Measurements from ENCODE around the gene ATAD3A.

ATAD3A gene

GRCh38 chr1:1558591-1558990, 46.6 kb downstream of the ATAD3A start:
- DNase-seq: no peak

GRCh38 chr1:1559066-1559465, 47.1 kb downstream of the ATAD3A start:
- DNase-seq: no peak

DNA sequence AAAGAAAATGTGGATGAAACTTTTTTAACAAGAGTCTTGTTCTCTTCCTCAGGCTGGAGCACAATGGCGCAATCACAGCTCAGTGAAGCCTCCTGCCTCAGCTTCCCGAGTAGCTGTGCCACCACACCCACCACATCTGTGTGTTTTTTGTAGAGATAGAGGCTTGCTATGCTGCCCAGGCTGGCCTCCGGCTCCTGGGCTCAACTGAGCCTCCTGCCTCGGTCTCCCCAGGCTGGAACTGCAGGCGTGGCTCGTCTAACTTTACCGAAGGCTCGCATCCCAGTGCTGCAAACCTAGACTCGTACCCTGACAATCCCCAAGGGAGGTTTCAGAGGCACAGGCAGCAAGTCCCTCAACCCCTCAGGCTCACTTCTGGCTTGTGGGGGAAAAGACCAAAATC, 48.2 kb downstream of the ATAD3A start:
- no peak for DNase-seq

DNA sequence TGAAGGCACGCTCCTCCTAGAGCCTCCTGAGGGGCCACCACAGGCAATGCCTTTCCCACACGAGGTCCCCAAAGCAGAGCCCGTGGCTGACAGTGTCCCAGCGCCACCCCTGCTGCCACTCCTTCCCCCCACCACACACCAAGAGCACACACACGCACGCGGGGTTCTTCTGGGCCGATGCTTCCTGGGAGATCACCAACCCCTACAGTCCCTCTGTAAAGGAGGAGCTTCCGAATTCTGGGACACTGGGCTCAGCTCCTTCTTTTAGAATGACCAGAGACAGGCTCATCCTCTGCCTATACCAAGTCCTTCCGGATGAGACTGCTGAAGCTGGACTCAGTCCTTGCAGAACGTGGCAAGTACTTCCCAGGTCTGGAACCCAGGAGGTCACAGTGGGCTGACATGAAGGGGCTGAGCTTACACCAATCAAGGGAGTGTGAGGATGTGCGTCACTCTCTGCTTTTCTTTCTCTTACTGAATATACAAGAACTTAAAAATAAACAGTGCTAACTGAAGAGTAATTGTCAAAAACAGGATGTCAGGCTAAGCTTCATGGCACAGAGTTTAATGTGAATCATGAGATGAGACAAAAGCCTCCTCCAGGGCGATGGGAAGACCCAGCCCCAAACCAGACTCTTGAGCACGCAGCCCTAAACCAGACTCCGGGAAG, 50.0 kb downstream of the ATAD3A start:
- no peak for DNase-seq

DNA sequence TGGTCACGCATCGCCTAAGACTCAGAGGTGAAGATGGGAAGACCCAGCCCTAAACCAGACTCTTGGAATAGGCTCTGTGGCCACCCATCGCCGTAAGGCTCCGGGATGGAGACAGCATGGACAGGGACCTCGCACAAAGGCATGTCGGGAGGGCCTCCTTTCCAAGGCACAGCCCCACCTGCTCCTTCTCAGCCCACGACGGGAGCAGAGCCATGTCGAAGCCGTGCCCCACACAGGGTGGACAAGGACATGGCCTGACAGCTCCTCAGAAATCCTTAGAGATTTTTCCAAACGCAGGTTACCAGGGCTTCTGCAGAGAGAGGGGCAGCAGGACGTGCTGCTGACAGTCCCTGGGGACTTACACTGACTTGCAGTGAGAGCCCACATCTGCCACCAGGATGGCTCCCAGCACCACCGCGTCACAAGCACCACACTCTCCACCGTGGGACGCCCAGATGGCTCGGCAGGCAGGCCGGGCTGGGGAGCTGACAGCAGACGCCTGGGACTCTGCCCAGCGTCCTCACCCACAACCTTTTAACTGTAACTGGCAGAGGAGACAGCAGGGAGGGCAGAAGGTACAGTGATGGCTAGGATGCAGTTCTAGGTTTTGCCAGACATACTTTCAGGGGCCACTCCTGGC, 50.7 kb downstream of the ATAD3A start:
- no peak for DNase-seq

DNA sequence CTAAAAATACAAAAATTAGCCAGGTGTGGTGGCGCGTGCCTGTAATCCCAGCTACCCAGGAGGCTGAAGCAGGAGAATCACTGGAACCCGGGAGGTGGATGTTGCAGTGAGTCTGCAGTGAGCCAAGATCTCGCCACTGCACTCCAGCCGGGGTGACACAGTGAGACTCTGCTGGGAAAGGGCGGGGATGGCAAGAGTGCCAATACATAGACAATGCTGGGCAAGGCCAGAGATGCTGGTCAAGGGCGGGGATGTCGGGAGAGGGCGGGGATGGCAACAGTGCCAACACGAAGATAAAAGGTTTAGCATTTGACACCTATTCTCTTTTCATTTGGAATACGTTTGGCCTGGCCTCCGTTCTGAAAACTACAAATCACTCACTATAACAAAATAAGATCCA, 51.7 kb downstream of the ATAD3A start:
- no peak for DNase-seq

- DNase-seq: no peak
Observed at GRCh38 chr1:1564268-1564667, 52.3 kb downstream of the ATAD3A start.

GRCh38 chr1:1565340-1565739, 53.4 kb downstream of the ATAD3A start:
- DNase-seq: no peak

- DNase-seq: no peak
Observed at GRCh38 chr1:1567152-1567875, 55.4 kb downstream of the ATAD3A start.

DNA sequence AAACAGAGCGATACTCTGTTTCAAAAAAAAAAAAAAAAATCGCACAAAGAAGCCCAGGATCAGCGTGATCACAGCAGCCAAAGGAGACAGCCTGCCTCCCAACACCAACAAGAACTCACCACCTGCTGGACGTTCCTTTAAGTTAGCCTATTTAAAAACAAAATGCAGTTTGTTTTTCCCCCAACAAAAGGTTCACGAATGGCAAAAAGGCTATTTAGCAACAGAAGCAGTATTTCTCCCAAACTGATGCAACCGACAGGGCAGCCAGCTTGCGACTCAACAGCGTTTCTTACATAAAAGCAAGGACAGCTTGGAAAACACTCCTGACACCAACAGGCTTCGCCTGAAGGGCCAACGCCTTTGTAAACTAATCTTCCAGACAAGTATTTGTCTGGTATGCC, 55.9 kb downstream of the ATAD3A start:
- DNase-seq: no peak

DNA sequence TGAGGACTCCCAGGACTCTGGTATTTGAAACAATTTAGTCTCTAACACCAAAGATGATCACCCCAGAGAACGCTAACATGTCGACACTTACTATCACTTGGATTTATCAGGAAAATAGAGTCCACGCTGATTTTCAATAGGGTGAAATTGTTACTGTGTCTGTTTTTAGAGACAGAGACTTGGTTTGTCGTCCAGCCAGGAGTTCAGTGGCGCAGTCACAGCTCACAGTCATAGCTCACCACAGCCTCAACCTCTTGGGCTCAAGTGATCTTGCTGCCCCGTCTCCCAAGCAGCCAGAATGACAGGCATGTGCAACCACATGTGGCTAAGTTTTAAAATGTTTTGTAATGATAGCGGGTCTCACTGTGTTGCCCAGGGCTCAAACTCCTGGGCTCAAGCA, 57.4 kb downstream of the ATAD3A start:
- no peak for DNase-seq

DNA sequence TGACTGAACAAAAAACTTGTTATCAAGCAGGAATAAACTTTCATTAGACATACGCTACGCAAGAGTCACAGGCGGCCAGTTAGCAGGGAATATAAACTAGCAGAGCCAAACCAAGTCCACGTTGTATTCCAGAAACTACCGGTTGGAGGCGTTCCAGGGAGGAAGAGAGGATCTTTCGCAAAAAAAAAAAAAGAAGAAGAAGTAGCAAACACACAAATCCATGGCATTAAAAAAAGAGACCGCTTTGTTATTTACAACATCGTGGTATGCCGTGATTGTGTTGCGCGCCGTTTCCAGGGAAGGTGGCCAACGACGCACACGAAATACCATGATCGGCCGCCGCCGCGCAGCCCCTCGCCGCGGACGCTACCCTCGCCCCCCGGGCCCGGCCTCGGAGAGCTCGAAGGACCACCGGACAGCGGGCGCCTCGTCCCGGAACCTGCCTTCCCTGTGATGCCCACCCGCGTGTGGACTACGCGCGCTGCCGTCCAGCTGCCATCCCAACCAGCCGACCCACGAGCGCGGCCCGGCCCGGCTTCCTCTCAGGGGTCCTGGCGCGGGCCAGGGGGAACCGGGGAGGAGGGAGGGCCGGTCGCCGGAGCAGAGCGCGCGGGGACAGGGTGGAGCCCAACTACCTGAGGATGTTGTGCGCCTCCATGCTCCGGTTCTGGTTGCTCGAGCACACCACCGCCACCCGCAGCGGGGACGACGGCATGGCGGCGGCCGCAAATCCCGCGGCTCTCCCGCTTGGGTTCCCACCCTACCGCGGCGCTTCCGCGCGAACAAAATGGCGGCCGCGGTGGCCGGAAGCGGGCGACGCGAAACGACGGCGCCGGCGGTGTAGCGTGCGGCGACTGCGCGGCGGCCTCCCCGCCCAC, 62.1 kb downstream of the ATAD3A start:
- peak; percentile 75 for DNase-seq

- DNase-seq: peak; percentile 81
Observed at GRCh38 chr1:1574721-1575537, 63.0 kb downstream of the ATAD3A start, which contains the start of gene SSU72. TSS of gene SSU72 (minus strand) at chr1:1574863. CDS start at chr1:1574557, 306 bp downstream.

- no peak for DNase-seq
Observed at GRCh38 chr1:1577367-1578011, 65.5 kb downstream of the ATAD3A start.

GRCh38 chr1:1578371-1578940, 66.5 kb downstream of the ATAD3A start:
- no peak for DNase-seq

DNA sequence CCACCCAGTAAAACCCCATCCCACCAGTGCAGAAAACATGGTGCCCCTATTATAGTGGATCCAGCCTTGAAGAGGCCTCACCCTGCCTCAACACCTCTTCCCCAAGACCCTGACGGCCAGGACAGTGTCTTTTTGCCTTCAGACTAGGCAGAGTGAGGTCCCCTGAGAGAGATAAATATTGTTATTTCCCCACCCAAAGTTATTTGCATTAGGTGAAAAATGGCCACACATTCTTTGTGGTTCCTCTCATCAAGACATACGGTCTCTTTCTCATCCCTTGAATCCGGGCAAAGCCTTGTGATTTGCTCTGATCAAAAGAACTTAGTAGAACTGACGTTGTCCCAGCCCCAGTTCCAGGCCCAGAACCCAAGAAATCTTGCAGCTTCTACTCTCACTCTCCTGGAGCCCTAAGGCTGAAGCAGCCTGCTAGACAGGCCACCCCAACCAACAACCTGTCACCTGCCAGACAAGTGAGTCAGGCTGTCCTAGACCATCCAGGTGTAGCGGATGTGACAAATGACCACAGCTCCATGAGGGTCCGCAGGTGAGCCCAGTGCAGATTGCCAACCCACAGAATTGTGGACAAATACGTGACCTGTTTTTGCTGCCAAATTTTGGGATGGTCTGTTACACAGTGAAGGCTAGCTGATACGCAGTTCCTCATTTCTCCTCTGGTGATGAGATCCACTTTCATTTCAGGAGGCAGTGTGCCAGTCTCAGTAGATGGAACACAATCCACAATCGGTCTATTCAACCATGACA, 70.8 kb downstream of the ATAD3A start:
- no peak for DNase-seq

GRCh38 chr1:1583347-1584010, 71.5 kb downstream of the ATAD3A start:
- no peak for DNase-seq
